Pancreas (tissue), 10 donors: Measurements from ENCODE around the gene CLDN15. TPM values are rescaled to one million over a fixed set of nuclear protein-coding genes. Genes with fewer than 3 reads are reported as not detected.

ENCODE experiments used
- ATAC-seq, 4 donors: fragments of 200-7000 bp; cut with Tn5 transposase; one replicate each; pipeline versions ENCODE4 v1.8.0 to v1.9.1; 2020; ENCODE audit warnings: mild to moderate bottlenecking in 4 of 4, moderate library complexity in 4 of 4
- DNase-seq, 6 donors: peaks; one replicate each; pipeline ENCODE4 v3.0.0-alpha.2; 2020
- FAIRE-seq: peaks from 2 replicates; lab custom pipeline; 2012; peaks lifted over from hg19 to GRCh38; lab: Jason Lieb, UNC
- H3K27ac ChIP-seq, 4 donors: fragments of 200-600 bp; sonication (generic); 1 replicate in 3 of 4; 2 replicates in 1 of 4; pipeline versions ENCODE4 v1.5.0 to v1.8.0; 2020
- H3K27me3 ChIP-seq, 4 donors: fragments of 200-600 bp; one replicate each; pipeline ENCODE4 v1.8.0; 2021
- H3K36me3 ChIP-seq, 3 donors: fragments of 200-600 bp; sonication (generic) in 1 of 3; one replicate each; pipeline versions ENCODE4 v1.5.0 to v1.8.0; 2020 to 2021
- H3K4me1 ChIP-seq, 3 donors: fragments of 200-600 bp; one replicate each; pipeline ENCODE4 v1.8.0; 2021
- H3K4me3 ChIP-seq, 4 donors: fragments of 200-600 bp; sonication (generic) in 2 of 4; one replicate each; pipeline versions ENCODE4 v1.5.0 to v1.8.0; 2020 to 2021
- H3K9me3 ChIP-seq, 4 donors: fragments of 200-600 bp; one replicate each; pipeline ENCODE4 v1.8.0; 2021
- CTCF ChIP-seq, 4 donors: fragments of 200-600 bp; sonication (generic) in 3 of 4; IDR thresholded peaks; one replicate each; pipeline versions ENCODE4 v1.5.0 to v1.8.0; 2021; ENCODE audit warnings: antibody characterized with exemption in 4 of 4
- WGBS, 2 donors: extraction: QIAGEN DNeasy Blood & Tissue Kit; methylation state at CpG; one replicate each; pipeline ENCODE4 v1.1.7; 2013; 5-methylcytosine and 5-hydroxymethylcytosine counted together
- intact Hi-C, 3 donors: fragments of 100-400 bp; cut with DNase I; formaldehyde crosslinking; loops; one replicate each; pipeline versions ENCODE4 v1.11.1 to v1.14.2; 2022
- polyA plus RNA-seq, 2 donors: library from polyadenylated mRNA; stranded (reverse); fragments of 200-250 nt; gene quantifications; one replicate each; pipeline ENCODE4 v1.2.3, GENCODE V29; 2013
- total RNA-seq, 6 donors: library from RNA; stranded (reverse); fragmentation: NEBNext Ultra II Directional in 4 of 6; extraction: Animal tissue kit (Norgen Biotek cat#: 25700) in 4 of 6; gene quantifications; one replicate each; pipeline versions ENCODE4 v1.2.1 to v1.2.4, GENCODE V29; 2021 to 2023
- donor health status: healthy with polysubstance abuse.
- donor health status: DM: no; HTN: no; CAD: no; lungs with moderate emphysema.
- donor health status: DM: no; HTN: no; CAD: no.
- donor health status: control.
- donor health status: control.
- donor health status: Bipolar disorder and iron deficiency.
- donor health status: DM: yes; HTN: yes; CAD: no.
- donor health status: DM: no; HTN: no; CAD: no.
- donor health status: DM: no; HTN: no; CAD: no.
- donor health status: DM: yes; HTN: yes; CAD: no.

Gene CLDN15
- total and polyA plus RNA-seq, 8 donors: 2.2 to 15.2 (median 2.9) TPM

- no peak overlapping the region for H3K4me3 ChIP-seq
- peak in 1 of 6 donors; percentile 10 for DNase-seq
- no peaks in the 10 kb centered on the region for H3K36me3 ChIP-seq
- FAIRE-seq: no peak
- intact Hi-C loops: loop anchor here in 2 of 3 donors (5.0 to 10.0 kb wide), 2 partner anchors 131 to 134 kb away; no protein-coding TSS in a partner anchor
- WGBS, 2 donors: 72 to 82% methylated on average over 24 of the region's 24 CpGs
- H3K4me1 ChIP-seq: no peaks in the 10 kb centered on the region
- no peaks in the 10 kb centered on the region for H3K27me3 ChIP-seq
- no peak overlapping the region for H3K27ac ChIP-seq
- ATAC-seq: no peak
- TF ChIP-seq CTCF (IDR thresholded peaks at IDR 0.05): no peak
- H3K9me3 ChIP-seq: no peaks in the 10 kb centered on the region
Measured at GRCh38 chr7:101278461-101279292, 41.1 kb upstream of the CLDN15 start.

GRCh38 chr7:101277155-101277554 is 39.6 kb upstream of the CLDN15 start:
- ATAC-seq (no peak), FAIRE-seq (no peak), DNase-seq (peak in 1 of 6 donors; percentile 12)
- no peak for TF ChIP-seq CTCF (IDR thresholded peaks at IDR 0.05)
- no peak overlapping the region for H3K4me3 ChIP-seq
- no peak overlapping the region for H3K27ac ChIP-seq
- H3K27me3 ChIP-seq: no peaks in the 10 kb centered on the region
- WGBS, 2 donors: 68 to 79% methylated on average over 9 of the region's 9 CpGs
- no peaks in the 10 kb centered on the region for H3K36me3 ChIP-seq
- intact Hi-C loops: loop anchor here in 2 of 3 donors (5.0 to 10.0 kb wide), 2 partner anchors 130 to 132 kb away; no protein-coding TSS in a partner anchor
- no peaks in the 10 kb centered on the region for H3K9me3 ChIP-seq
- H3K4me1 ChIP-seq: no peaks in the 10 kb centered on the region

- WGBS, 2 donors: 50 to 60% methylated on average over 4 of the region's 4 CpGs
- no peak for DNase-seq
- no peak for FAIRE-seq
- intact Hi-C loops: loop anchor here in 1 of 3 donors (10.0 kb wide), 1 partner anchor 128 kb away; no protein-coding TSS in a partner anchor
- ATAC-seq: no peak
- H3K27ac ChIP-seq: no peak overlapping the region
- no peaks in the 10 kb centered on the region for H3K36me3 ChIP-seq
- no peaks in the 10 kb centered on the region for H3K4me1 ChIP-seq
- no peak overlapping the region for H3K4me3 ChIP-seq
- no peak for TF ChIP-seq CTCF (IDR thresholded peaks at IDR 0.05)
- H3K27me3 ChIP-seq: no peaks in the 10 kb centered on the region
- no peaks in the 10 kb centered on the region for H3K9me3 ChIP-seq
Measured at GRCh38 chr7:101273206-101273605, 35.6 kb upstream of the CLDN15 start.

GRCh38 chr7:101271021-101271420 is 33.4 kb upstream of the CLDN15 start:
- 77 to 82% methylated on average over 5 of the region's 5 CpGs for WGBS, 2 donors

More at GRCh38 chr7:101271021-101271420, 33.4 kb upstream of the CLDN15 start:
- FAIRE-seq (no peak), ATAC-seq (no peak), DNase-seq (no peak)
- Histone ChIP-seq H3K36me3 (no peaks in the 10 kb centered on the region), H3K4me1 (no peaks in the 10 kb centered on the region), H3K9me3 (no peaks in the 10 kb centered on the region), H3K27ac (no peak overlapping the region), H3K27me3 (no peaks in the 10 kb centered on the region), H3K4me3 (no peak overlapping the region)
- no peak for TF ChIP-seq CTCF (IDR thresholded peaks at IDR 0.05)
- intact Hi-C loops: loop anchor here in 1 of 3 donors (10.0 kb wide), 1 partner anchor 126 kb away; no protein-coding TSS in a partner anchor
